CD4-positive, alpha-beta T cell (primary cell): ENCODE data around the gene SLC13A3. TPM values are rescaled to one million over a fixed set of nuclear protein-coding genes. Genes with fewer than 3 reads are reported as not detected.

Experiments
- ATAC-seq: fragments of 200-7000 bp; cut with Tn5 transposase; one replicate; pipeline ENCODE4 v1.10.0; 2022; ENCODE audit warnings: mild to moderate bottlenecking; ENCODE audit not compliant: poor library complexity
- CTCF ChIA-PET: fragments of 350-600 bp; sonication (Branson Sonifier 250); formaldehyde crosslinking; loops from one replicate; lab custom pipeline; 2021; ENCODE audit warnings: antibody characterized with exemption, inconsistent platforms; lab: Charles Lee
- POLR2A ChIA-PET: fragments of 350-600 bp; sonication (Branson Sonifier 250); formaldehyde crosslinking; loops from one replicate; lab custom pipeline; 2021; ENCODE audit warnings: antibody characterized with exemption, inconsistent platforms; lab: Charles Lee
- DNase-seq, 14 experiments: peaks; one replicate each; pipeline ENCODE4 v3.0.0-alpha.2; 2013 to 2020; ENCODE audit warnings: mixed read lengths in 2 of 14
- H3K27ac ChIP-seq, 2 donors: one replicate each; pipeline versions ENCODE4 v1.5.1 to v1.7.0; 2013; ENCODE audit warnings: low read length in 2 of 2, low read depth in 1 of 2, mild to moderate bottlenecking in 1 of 2
- H3K27me3 ChIP-seq, 2 experiments: 1 replicate in 1 of 2; 2 replicates in 1 of 2; pipeline versions ENCODE4 v1.6.1 to v1.7.0; 2013; ENCODE audit warnings: low read length in 2 of 2, control low read depth in 1 of 2, mild to moderate bottlenecking in 1 of 2, moderate library complexity in 1 of 2; ENCODE audit not compliant: insufficient read depth in 2 of 2, control insufficient read depth in 1 of 2
- H3K36me3 ChIP-seq: one replicate; pipeline ENCODE4 v1.6.1; 2013; ENCODE audit warnings: low read length, control low read depth; ENCODE audit not compliant: insufficient read depth
- H3K4me1 ChIP-seq: one replicate; pipeline ENCODE4 v1.6.1; 2013; ENCODE audit warnings: low read length, control low read depth; ENCODE audit not compliant: insufficient read depth
- H3K4me3 ChIP-seq: one replicate; pipeline ENCODE4 v1.5.1; 2013; ENCODE audit warnings: mild to moderate bottlenecking, low read length, moderate library complexity
- H3K9me3 ChIP-seq, 2 experiments: 1 replicate in 1 of 2; 2 replicates in 1 of 2; pipeline versions ENCODE4 v1.6.1 to v1.7.0; 2013; ENCODE audit warnings: low read length in 2 of 2, mild to moderate bottlenecking in 2 of 2, control low read depth in 1 of 2, moderate library complexity in 1 of 2; ENCODE audit not compliant: control insufficient read depth in 1 of 2, insufficient read depth in 1 of 2
- H3K27ac Mint-ChIP-seq: one replicate; pipeline ENCODE4 v1.8.0; 2020; ENCODE audit warnings: mixed read lengths
- H3K27me3 Mint-ChIP-seq: one replicate; pipeline ENCODE4 v1.8.0; 2021; ENCODE audit warnings: mixed read lengths
- H3K36me3 Mint-ChIP-seq: one replicate; pipeline ENCODE4 v1.8.0; 2021; ENCODE audit warnings: low read depth, mixed read lengths
- H3K4me1 Mint-ChIP-seq: one replicate; pipeline ENCODE4 v1.8.0; 2021; ENCODE audit warnings: low read depth, mixed read lengths
- H3K4me3 Mint-ChIP-seq: one replicate; pipeline ENCODE4 v1.8.0; 2020; ENCODE audit warnings: mild to moderate bottlenecking, mixed read lengths
- H3K9me3 Mint-ChIP-seq: one replicate; pipeline ENCODE4 v1.8.0; 2020; ENCODE audit warnings: mixed read lengths
- CTCF ChIP-seq: fragments of 200-600 bp; IDR thresholded peaks from one replicate; pipeline ENCODE4 v1.8.0; 2022; ENCODE audit warnings: antibody characterized with exemption, mild to moderate bottlenecking
- intact Hi-C, 2 experiments: fragments of 100-400 bp; cut with DNase I in 1 of 2; cut with micrococcal nuclease in 1 of 2; formaldehyde crosslinking; loops; one replicate each; pipeline versions ENCODE4 v1.15.1 to v1.9.0; 2023 to 2025; cut with DNase I, micrococcal nuclease
- total RNA-seq, 174 experiments: library from RNA in 2 of 174; stranded (reverse) in 2 of 174; gene quantifications; one replicate each; pipeline ENCODE4 v1.2.3 and lab custom pipeline; 2021 to 2026

The SLC13A3 gene
- total RNA-seq, 2 experiments from 2014 or later = 0.28 TPM; not detected in 1

DNA sequence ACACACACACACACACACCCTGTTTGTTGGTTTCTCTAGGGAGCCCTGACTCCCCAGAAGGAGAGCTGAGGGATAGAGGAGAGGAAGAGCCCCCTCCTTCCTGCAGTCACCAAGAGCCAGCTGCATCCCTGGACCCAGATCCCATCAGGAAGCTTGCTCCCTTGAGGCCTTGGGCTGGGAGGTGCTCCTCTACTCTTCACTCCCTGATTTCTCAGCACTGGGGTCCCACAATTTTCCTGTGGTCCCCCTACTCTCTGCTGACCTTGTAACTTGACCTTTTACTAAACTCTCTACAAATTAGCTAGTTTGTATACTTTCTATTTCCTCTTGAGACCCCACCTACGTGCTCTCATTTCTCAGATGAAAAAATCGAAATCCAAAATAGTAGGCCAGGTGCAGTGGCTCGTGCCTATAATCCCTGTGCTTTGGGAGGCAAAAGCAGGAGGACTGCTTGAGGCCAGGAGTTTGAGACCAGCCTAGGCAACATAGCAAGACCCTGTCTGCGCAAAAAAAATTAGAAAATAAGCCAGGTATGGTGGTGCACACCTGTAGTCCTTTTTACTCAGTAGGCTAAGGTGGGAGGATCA lies 95.8 kb downstream of the SLC13A3 start:
- Histone ChIP-seq H3K36me3 (no peaks in the 10 kb centered on the region), H3K27ac (no peak overlapping the region), H3K9me3 (no peaks in the 10 kb centered on the region), H3K4me1 (peaks cover 18% of the 10 kb centered on the region), H3K27me3 (no peaks in the 10 kb centered on the region), H3K4me3 (no peak overlapping the region)
- no peak overlapping the region for H3K27ac Mint-ChIP-seq
- intact Hi-C loops = no loop called here
- H3K4me3 Mint-ChIP-seq = no peak overlapping the region
- H3K27me3 Mint-ChIP-seq = no peaks in the 10 kb centered on the region
- TF ChIP-seq CTCF = no peak
- ChIA-PET CTCF (no interaction called here), POLR2A (no interaction called here)
- DNase-seq (no peak), ATAC-seq (no peak)
- H3K4me1 Mint-ChIP-seq = peaks cover 11% of the 10 kb centered on the region
- no peaks in the 10 kb centered on the region for H3K36me3 Mint-ChIP-seq
- H3K9me3 Mint-ChIP-seq = no peaks in the 10 kb centered on the region

GRCh38 chr20:46554828-46555227 lies 96.4 kb downstream of the SLC13A3 start:
- intact Hi-C loops = no loop called here
- CTCF ChIA-PET = no interaction called here
- no peak for ATAC-seq
- POLR2A ChIA-PET = no interaction called here
- Histone ChIP-seq H3K4me1 (peaks cover 18% of the 10 kb centered on the region), H3K4me3 (no peak overlapping the region), H3K27ac (no peak overlapping the region), H3K27me3 (no peaks in the 10 kb centered on the region), H3K36me3 (no peaks in the 10 kb centered on the region), H3K9me3 (no peaks in the 10 kb centered on the region)
- Mint-ChIP-seq H3K4me1 (peaks cover 11% of the 10 kb centered on the region), H3K4me3 (no peak overlapping the region), H3K9me3 (no peaks in the 10 kb centered on the region), H3K36me3 (no peaks in the 10 kb centered on the region), H3K27ac (no peak overlapping the region), H3K27me3 (no peaks in the 10 kb centered on the region)
- DNase-seq = no peak
- TF ChIP-seq CTCF = no peak

DNA sequence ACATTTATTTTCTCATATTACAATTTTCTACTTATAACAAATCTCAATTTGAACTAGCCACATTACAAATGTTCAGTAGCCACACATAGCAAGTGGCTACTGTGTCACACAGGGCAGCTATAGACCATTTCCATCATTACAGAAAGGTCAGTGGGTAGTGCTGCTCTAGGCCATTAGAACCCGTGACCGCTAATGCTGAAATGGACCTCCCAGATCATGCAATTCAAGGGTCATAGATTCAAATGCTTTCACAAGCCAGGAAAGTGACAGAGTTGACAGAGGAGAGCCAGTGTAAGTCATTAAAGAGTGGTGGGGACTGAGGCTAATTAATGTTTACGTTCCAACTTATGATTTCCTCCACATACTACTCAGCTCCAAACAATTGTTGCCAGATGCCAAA lies 97.3 kb downstream of the SLC13A3 start:
- Histone ChIP-seq H3K36me3 (no peaks in the 10 kb centered on the region), H3K4me1 (peaks cover 18% of the 10 kb centered on the region), H3K9me3 (no peaks in the 10 kb centered on the region), H3K4me3 (no peak overlapping the region), H3K27ac (no peak overlapping the region), H3K27me3 (peaks cover 0 to 6% of the 10 kb centered on the region in 2 experiments)
- intact Hi-C loops = no loop called here
- ChIA-PET CTCF (no interaction called here), POLR2A (no interaction called here)
- Mint-ChIP-seq H3K27me3 (no peaks in the 10 kb centered on the region), H3K9me3 (no peaks in the 10 kb centered on the region), H3K27ac (no peak overlapping the region), H3K36me3 (no peaks in the 10 kb centered on the region), H3K4me3 (no peak overlapping the region), H3K4me1 (peaks cover 11% of the 10 kb centered on the region)
- TF ChIP-seq CTCF = no peak
- ATAC-seq (no peak), DNase-seq (no peak)
